SU-DHL-6 (cell line): Measurements from ENCODE around the gene CCDC70.

Experiments
- EZH2phosphoT487 ChIP-seq: fragments of 200-600 bp; sonication (generic), shearing (Covaris generic); conservative IDR thresholded peaks from 2 replicates; pipeline ENCODE4 v1.6.1; 2018; ENCODE audit warnings: mild to moderate bottlenecking, antibody characterized with exemption, low read length, moderate library complexity, mixed read lengths
- TF ChIP-seq, protein P1 (sequence below): fragments of 200-600 bp; sonication (generic); IDR thresholded peaks from one replicate; pipeline ENCODE4 v1.5.1; 2017; ENCODE audit warnings: antibody characterized with exemption, mild to moderate bottlenecking, low read length, moderate library complexity; ENCODE audit not compliant: insufficient read depth, poor library complexity, severe bottlenecking

- TF ChIP-seq, protein P1, sequence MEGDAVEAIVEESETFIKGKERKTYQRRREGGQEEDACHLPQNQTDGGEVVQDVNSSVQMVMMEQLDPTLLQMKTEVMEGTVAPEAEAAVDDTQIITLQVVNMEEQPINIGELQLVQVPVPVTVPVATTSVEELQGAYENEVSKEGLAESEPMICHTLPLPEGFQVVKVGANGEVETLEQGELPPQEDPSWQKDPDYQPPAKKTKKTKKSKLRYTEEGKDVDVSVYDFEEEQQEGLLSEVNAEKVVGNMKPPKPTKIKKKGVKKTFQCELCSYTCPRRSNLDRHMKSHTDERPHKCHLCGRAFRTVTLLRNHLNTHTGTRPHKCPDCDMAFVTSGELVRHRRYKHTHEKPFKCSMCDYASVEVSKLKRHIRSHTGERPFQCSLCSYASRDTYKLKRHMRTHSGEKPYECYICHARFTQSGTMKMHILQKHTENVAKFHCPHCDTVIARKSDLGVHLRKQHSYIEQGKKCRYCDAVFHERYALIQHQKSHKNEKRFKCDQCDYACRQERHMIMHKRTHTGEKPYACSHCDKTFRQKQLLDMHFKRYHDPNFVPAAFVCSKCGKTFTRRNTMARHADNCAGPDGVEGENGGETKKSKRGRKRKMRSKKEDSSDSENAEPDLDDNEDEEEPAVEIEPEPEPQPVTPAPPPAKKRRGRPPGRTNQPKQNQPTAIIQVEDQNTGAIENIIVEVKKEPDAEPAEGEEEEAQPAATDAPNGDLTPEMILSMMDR: no peak
- no peak for TF ChIP-seq EZH2phosphoT487
These were observed 20.0 kb upstream of the CCDC70 start for GRCh38 chr13:51841732-51842131.
